MM.1S (cell line): ENCODE results near the gene XRN2.

Source experiments
- DNase-seq: peaks from one replicate; pipeline ENCODE4 v3.0.0-alpha.2; 2015
- H2AFZ ChIP-seq: fragments of 300-600 bp; sonication (generic); 2 replicates; pipeline ENCODE4 v1.6.0; 2016; ENCODE audit warnings: antibody characterized with exemption, low read length
- H3F3A ChIP-seq: fragments of 300-600 bp; sonication (generic); 2 replicates; pipeline ENCODE4 v1.6.1; 2016; ENCODE audit warnings: mild to moderate bottlenecking, antibody characterized with exemption, low read length, moderate library complexity, mixed read lengths; ENCODE audit not compliant: insufficient read depth
- H3K27ac ChIP-seq: fragments of 300-600 bp; sonication (generic); 2 replicates; pipeline ENCODE4 v1.5.1; 2016; ENCODE audit warnings: mild to moderate bottlenecking, low read length
- H3K27me3 ChIP-seq: fragments of 300-600 bp; sonication (generic); replicated peaks from 2 replicates; pipeline ENCODE4 v1.6.0; 2016; ENCODE audit warnings: low read length; ENCODE audit not compliant: insufficient read depth
- H3K36me3 ChIP-seq: fragments of 300-600 bp; sonication (generic); replicated peaks from 2 replicates; pipeline ENCODE4 v1.6.1; 2016; ENCODE audit warnings: mild to moderate bottlenecking, low read length, mixed read lengths; ENCODE audit not compliant: insufficient read depth
- H3K4me1 ChIP-seq: fragments of 300-600 bp; sonication (generic); 2 replicates; pipeline ENCODE4 v1.6.1; 2016; ENCODE audit warnings: low read length, mixed read lengths
- H3K4me2 ChIP-seq: fragments of 300-600 bp; sonication (generic); 2 replicates; pipeline ENCODE4 v1.6.0; 2016; ENCODE audit warnings: low read depth, low read length
- H3K4me3 ChIP-seq: fragments of 300-600 bp; sonication (generic); 2 replicates; pipeline ENCODE4 v1.5.1; 2016; ENCODE audit warnings: low read length, mixed read lengths
- H3K79me2 ChIP-seq: fragments of 300-600 bp; sonication (generic); 2 replicates; pipeline ENCODE4 v1.6.1; 2016; ENCODE audit warnings: mixed run types, low read length, mixed read lengths
- H3K9ac ChIP-seq: fragments of 300-600 bp; sonication (generic); 2 replicates; pipeline ENCODE4 v1.6.1; 2016; ENCODE audit warnings: low read length, mixed read lengths
- H3K9me2 ChIP-seq: fragments of 300-600 bp; sonication (generic); replicated peaks from 2 replicates; pipeline ENCODE4 v1.6.1; 2016; ENCODE audit warnings: mild to moderate bottlenecking, low read length, mixed read lengths; ENCODE audit not compliant: insufficient read depth
- H3K9me3 ChIP-seq: fragments of 300-600 bp; sonication (generic); replicated peaks from 2 replicates; pipeline ENCODE4 v1.6.1; 2016; ENCODE audit warnings: mild to moderate bottlenecking, low read length, mixed read lengths; ENCODE audit not compliant: insufficient read depth
- H4K20me1 ChIP-seq: fragments of 300-600 bp; sonication (generic); 2 replicates; pipeline ENCODE4 v1.6.1; 2016; ENCODE audit warnings: mild to moderate bottlenecking, low read length, moderate library complexity, mixed read lengths; ENCODE audit not compliant: insufficient read depth
- EZH2 ChIP-seq: fragments of 300-600 bp; sonication (generic); optimal IDR thresholded peaks from 2 replicates; pipeline ENCODE3; 2017; ENCODE audit warnings: low read depth, mild to moderate bottlenecking, antibody characterized with exemption, low read length, mixed read lengths
- EZH2phosphoT487 ChIP-seq: fragments of 300-600 bp; sonication (generic); IDR thresholded peaks from 2 replicates; pipeline ENCODE4 v1.6.1; 2018; ENCODE audit warnings: antibody characterized with exemption, low read length
- TF ChIP-seq, protein P1 (sequence below): fragments of 300-600 bp; sonication (generic); IDR thresholded peaks from 2 replicates; pipeline ENCODE4 v1.5.1; 2016; ENCODE audit warnings: antibody characterized with exemption, low read length, mixed read lengths

XRN2 gene

DNA sequence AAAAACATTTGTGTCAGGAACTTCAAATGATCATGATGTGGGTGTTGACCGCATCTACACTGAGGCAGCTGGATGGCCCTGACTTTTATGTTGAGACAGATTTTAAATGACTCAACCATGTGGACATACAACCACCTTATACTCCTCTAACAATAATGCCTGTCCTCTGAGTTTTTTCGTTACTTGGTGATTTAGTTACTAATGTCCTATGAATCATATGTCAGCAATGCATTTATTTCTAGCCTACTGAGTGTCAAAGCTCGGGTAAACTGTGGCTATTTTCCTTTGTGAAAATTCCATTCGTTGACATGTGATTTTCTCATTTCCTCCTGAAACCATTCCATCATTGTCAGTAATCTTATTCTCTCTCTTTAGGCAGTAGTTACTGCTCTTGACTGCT, 133.1 kb downstream of the XRN2 start:
- H3K4me2 ChIP-seq, result no peak overlapping the region

DNA sequence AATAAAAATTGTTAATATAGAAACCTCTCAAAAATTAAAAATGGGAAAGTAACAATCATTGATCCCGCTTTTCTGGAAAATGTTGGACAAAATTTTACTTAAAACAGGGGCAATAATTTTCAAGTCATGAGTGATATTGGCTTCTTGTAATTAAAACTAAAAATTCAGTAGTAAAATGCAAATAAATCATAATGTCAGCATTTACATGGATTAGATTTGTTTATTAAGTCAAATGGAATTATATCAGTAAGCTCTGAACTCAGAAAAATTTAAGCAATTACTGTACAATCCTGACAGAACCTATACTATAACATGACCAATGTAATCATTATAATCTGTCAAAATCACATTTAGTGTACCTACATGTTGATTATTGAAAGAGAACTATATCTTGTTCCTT, 134.1 kb downstream of the XRN2 start:
- no peak for DNase-seq
- H3K36me3 ChIP-seq, result no peaks in the 10 kb centered on the region
- TF ChIP-seq, protein P1, sequence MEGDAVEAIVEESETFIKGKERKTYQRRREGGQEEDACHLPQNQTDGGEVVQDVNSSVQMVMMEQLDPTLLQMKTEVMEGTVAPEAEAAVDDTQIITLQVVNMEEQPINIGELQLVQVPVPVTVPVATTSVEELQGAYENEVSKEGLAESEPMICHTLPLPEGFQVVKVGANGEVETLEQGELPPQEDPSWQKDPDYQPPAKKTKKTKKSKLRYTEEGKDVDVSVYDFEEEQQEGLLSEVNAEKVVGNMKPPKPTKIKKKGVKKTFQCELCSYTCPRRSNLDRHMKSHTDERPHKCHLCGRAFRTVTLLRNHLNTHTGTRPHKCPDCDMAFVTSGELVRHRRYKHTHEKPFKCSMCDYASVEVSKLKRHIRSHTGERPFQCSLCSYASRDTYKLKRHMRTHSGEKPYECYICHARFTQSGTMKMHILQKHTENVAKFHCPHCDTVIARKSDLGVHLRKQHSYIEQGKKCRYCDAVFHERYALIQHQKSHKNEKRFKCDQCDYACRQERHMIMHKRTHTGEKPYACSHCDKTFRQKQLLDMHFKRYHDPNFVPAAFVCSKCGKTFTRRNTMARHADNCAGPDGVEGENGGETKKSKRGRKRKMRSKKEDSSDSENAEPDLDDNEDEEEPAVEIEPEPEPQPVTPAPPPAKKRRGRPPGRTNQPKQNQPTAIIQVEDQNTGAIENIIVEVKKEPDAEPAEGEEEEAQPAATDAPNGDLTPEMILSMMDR, result no peak
- TF ChIP-seq EZH2phosphoT487 (no peak), EZH2 (no peak)
- H3K9me2 ChIP-seq, result no peaks in the 10 kb centered on the region
- H3K27ac ChIP-seq, result no peak overlapping the region
- H3K4me2 ChIP-seq, result no peak overlapping the region
- no peaks in the 10 kb centered on the region for H3K9me3 ChIP-seq
- no peak overlapping the region for H2AFZ ChIP-seq
- H3K4me3 ChIP-seq, result no peak overlapping the region
- no peaks in the 10 kb centered on the region for H3F3A ChIP-seq
- H3K79me2 ChIP-seq, result no peaks in the 10 kb centered on the region
- H3K27me3 ChIP-seq, result no peaks in the 10 kb centered on the region
- H3K4me1 ChIP-seq, result no peaks in the 10 kb centered on the region
- H4K20me1 ChIP-seq, result no peaks in the 10 kb centered on the region
- H3K9ac ChIP-seq, result no peak overlapping the region

More for the DNA sequence above, 133.1 kb downstream of the XRN2 start:
- no peak for DNase-seq
- H3K36me3 ChIP-seq, result no peaks in the 10 kb centered on the region
- no peaks in the 10 kb centered on the region for H3K27me3 ChIP-seq
- H3K79me2 ChIP-seq, result no peaks in the 10 kb centered on the region
- H3K4me3 ChIP-seq, result no peak overlapping the region
- no peaks in the 10 kb centered on the region for H3K9me2 ChIP-seq
- no peak overlapping the region for H2AFZ ChIP-seq
- H3K27ac ChIP-seq, result no peak overlapping the region
- no peak overlapping the region for H3K9ac ChIP-seq
- no peaks in the 10 kb centered on the region for H3F3A ChIP-seq
- no peaks in the 10 kb centered on the region for H3K9me3 ChIP-seq
- no peaks in the 10 kb centered on the region for H3K4me1 ChIP-seq
- TF ChIP-seq EZH2phosphoT487, result no peak
- no peak for TF ChIP-seq EZH2
- TF ChIP-seq, protein P1, result no peak
- H4K20me1 ChIP-seq, result no peaks in the 10 kb centered on the region

DNA sequence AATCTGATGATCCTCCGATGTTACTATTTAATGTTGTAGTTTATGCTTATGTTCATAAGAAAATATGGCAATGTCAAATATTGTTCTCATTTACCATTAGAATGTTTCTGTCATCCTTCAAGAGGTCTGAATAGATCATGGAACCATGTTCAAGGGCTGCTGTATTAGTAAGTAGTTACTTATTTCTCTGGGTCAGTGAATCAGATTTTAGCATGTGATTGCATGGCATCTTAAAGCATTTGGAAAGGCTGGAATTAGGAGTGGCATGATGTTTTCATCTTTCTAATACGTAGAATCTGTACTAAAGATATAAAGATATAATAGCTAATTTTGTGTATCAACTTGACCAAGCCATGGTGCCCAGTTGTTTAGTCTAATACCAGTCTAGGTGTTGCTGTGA, 134.7 kb downstream of the XRN2 start:
- Histone ChIP-seq H3K9me2 (no peaks in the 10 kb centered on the region), H4K20me1 (no peaks in the 10 kb centered on the region), H3K4me1 (no peaks in the 10 kb centered on the region), H3K4me3 (no peak overlapping the region), H3F3A (no peaks in the 10 kb centered on the region), H3K9me3 (no peaks in the 10 kb centered on the region), H3K4me2 (no peak overlapping the region), H2AFZ (no peak overlapping the region), H3K9ac (no peak overlapping the region), H3K27ac (no peak overlapping the region), H3K36me3 (no peaks in the 10 kb centered on the region), H3K79me2 (no peaks in the 10 kb centered on the region), H3K27me3 (no peaks in the 10 kb centered on the region)
- no peak for DNase-seq
- TF ChIP-seq EZH2 (no peak), EZH2phosphoT487 (no peak)
- TF ChIP-seq, protein P1, result no peak
